SKM-1 (cell line): ENCODE results near the gene ARL3.
"Not testable (repeated sequence)": the region's sequence is repeated elsewhere in the genome, so short reads cannot be mapped to it uniquely, and the experiment has no call there.

Experiments used
- DNase-seq: peaks from one replicate; lab custom pipeline; 2025; ENCODE audit not compliant: unreplicated experiment; lab: John Stamatoyannopoulos, UW

ARL3 gene

DNA sequence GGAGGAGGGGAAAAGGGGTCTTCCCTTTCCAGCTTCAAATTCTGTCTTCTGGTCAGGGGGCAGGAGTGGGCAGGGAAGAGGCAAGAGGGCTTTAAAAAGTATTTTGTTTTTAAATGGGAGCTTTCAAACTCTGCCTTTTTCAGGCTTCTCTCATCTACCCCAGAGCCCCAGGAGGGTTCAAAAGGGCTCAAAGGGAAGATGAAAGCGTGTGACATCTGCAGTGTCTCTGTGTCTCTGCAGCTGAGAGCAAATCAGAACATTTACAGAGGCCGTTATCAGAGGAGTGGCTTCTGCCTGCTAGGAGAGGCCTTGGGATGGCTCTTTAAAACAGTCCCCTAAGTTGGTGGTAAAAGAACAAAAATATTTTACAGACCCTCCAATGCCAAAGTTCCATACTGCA is 39.6 kb downstream of the ARL3 start:
- DNase-seq = no peak

DNA sequence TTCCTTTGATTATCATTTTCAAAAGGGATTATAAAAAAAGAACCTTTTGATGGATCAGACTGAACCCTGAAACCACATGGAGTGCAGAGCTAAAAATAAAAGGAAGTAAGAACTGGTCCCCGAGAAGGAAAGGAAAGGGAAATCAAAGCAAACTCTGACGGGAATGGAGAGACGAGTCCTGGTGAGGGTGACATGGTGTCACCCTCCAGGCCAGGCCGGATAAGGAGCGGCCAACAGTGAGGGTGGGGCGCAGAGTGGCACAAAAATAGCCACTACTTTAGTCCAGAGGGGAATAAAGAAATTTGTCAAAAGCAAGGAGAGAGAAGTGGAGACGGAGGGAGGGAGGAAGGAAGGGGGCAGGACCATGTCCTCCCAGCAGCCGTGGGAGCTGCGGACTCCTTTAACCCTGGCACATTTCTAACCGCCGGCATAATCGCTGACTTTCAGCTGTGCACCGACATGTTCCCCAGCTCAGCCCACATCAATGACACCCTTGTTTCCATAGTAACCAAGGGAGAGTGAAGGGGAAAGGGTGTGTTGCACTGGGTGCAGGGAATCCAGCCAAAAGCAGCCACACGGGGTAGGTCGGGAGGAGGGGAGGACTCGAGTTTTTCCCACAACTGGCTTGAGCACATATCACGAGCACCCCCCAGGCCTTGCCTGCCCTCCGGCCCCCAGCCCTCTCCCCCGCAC is 40.2 kb downstream of the ARL3 start:
- no peak for DNase-seq

DNA sequence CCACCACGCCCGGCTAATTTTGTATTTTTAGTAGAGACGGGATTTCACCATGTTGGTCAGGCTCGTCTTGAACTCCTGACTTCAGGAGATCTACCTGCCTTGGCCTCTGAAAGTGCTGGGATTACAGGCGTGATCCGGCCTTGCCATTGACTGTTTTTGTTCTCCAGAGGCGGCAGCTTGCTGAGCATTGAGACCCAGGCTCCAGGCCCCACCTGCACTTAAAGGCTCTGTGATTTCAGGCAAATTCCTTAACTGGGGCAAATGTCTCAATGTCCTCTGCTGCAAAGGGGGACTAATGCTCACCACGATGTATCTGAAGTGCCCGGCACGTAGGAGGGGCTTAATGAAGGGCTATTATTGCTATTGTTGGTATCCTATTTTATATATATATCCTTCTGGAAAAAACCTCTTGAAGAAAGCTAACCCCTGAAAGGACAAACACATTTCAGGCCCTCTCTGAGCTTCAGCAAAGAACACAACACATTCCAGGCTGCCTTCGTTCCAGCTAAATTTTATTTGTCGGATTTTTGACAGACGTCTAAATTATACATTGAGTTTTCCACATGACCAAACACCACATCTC is 40.9 kb downstream of the ARL3 start:
- no peak for DNase-seq

DNA sequence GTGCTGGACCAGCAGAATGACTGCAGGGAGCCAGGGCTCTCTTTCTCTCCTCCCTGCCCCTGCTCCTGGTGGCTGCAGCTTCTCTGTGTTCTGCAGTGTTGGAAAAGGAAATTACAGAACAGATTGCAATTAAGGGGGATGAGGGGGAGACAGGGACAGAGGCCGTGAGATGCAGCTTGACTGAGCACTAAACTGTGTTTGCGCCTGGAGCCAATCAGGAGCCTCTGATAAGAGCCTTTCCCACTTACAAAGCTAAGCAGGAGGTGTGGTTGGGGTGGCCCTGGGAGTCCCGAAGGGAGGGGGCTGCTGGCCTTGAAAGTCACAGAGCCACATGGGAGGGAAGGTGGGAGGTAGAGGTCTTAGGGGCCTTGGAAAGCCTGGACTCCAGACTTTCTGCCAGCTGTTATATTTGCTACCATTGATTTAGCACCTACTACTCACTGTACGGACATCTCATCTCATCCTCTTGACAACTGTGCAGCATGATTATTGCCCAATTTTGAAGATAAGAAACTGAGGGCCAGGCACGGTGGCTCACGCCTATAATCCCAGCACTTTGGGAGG is 43.2 kb downstream of the ARL3 start:
- DNase-seq = no peak

DNA sequence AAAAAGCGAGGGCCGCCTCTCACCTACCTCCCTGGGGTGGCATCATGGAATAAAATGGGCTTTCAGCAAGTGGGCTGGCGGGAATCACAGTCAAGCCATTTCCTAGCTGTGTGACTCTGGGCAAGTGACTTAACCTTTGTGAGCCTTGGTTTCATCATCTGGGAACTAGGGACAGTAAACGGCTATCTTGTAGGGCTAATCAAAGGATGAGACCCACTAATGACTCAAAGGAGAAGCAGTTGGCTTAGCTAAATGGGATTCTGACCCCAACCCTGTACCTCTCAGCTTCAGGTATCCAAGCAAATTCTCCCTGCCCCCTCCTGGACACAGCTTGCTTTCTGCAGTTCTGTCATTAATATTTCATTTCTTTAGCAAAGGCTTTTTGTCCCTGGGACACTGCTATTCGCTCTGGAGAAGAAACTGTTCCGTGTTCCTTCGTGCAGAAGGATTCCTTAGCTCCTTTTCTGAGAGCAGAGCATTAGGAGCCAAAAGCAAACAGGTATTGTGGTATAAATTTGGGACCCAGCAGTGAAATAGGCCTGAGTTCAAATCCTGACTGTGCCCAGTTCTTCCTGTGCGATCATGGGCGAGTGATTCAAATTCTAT is 44.0 kb downstream of the ARL3 start:
- no peak for DNase-seq

DNA sequence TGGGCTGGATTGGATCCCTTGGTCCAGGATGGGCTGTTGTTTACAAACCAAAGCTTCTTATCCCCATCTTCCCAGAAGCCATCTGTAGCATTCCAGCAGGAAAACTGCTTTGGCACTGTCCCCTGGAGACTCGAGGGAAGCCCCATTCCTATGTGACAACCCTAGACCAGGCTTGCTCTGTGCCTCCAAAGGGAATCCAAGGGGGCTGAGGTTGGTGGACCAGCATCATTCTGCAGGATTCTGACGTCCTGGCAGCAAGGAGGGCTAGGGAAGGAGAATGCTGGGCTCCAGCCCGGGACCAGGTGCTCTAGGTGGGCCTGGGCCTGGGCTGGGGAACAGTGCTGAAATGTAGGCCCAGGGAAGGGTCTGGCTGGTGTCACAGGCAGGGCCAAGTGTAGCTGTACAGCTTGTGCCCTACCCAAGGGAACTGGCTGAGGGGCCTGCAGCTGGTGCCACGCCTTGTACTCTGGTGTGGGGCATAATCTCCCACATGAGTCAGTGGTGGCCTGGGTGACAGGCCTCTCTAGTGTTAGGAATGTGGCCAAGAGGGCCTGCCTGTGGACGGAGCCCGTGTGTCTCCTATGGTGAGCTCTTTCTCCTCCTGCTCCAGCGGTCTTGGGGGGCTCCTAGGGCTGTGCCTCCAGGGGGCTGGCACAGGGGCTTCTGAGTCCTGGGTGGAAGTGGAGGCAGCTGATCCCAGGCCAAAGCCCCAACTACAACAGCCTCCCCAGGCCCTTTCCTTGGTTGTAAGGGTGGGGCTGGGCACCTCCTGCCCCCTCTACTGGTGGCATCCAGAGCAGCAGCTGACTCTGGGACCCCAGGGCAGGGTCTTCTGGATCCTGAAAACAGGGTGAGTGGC is 44.8 kb downstream of the ARL3 start:
- DNase-seq = no peak

DNA sequence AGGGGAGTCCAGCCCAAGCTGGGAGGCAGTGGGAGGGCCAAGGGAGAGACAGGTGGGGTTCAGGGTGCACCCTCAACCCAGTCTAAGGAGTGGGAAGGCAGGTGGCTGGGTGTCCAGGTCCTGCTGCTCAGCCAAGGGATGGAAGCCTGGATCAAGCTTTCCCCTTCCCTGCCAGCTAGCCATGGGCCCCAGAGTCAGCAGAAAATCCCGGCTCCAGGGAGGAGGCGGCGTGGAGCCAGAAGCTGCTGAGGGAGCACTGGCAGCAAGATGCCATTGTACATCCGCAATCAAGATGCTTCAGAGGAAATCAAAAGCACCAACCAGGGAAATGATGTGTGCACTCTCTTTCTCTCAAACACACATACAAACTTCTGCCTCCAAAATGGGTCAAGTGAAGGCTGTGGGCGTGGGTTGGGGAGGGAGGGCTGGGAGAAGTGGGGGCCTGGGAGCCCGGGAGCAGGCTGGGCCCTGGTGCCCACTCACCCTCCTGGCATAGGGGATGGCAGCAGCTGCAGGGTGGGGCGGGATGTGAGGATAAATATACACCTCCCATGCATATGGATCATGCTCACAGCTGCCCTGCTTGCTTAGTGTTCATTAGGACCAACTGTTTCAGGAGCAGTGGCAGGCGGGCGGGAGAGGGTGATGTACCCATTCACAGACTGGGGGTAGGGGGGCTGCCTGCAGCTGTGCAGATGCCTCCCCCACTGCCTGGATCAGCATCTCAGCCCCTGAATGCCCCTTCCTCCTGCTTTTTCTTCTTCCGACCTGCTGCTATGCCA is 45.7 kb downstream of the ARL3 start:
- DNase-seq = no peak

DNA sequence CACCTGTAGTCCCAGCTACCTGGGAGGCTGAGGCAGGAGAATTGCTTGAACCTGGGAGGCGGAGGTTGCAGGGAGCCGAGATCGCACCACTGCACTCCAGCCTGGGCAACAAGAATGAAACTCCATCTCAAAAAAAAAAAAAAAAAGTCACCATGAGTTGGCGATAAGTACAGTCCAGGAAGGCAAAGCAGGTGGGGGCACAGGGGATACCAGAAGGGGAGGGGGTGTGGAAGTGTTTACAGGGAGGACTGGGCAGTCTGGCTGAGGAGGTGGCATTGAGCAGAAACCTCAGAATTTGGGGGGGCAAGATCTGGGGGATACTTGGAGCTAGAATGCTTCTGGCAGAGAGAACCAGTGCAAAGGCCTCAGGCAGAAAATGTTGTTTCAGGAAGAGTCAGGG is 46.8 kb downstream of the ARL3 start:
- not testable (repeated sequence) for DNase-seq

DNA sequence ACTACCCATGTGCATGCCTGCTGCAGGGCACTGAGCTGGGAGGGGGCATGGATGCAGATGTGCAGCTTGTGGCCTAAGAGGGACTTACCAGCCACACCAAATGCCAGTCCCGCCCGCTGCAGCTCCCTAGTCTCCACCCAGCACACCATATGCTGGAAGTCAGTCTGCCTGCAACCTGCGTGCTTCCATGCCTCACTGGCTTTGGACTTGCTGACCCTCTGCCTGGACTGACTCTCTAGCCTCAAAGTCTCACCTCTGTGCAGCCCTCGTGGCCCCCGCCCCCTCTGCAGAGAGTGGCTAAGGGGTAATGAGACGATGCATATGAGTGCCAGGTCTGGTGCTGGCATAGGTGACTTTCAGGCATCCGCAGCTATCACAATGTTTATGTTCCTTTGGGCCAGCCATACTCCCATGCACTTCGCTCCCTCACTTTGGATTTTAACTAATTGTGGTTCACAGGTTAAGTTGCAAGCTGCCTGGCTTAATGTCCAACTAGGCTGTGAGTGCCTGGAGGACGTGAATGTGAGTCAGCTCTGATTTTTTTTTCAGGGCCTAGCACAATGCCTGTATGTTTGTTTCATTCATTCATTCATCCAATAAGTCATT is 48.2 kb downstream of the ARL3 start:
- no peak for DNase-seq

DNA sequence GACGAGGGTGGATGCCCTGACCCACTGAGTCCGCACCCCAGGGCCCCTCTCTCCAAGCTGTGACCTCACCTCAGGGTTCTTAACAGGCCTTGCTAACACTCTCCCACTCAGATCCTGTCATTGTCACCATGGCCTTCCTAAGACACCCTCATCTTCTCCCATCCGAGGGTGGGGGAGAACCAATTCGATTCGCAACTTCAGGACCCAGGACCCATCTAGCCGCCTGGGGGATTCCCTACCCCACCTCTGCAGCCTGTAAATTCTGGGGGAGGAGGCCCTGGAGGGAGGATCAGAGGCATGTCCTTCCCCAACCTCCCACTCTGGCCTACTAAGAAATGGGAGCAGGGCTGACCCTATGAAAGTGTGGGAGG is 52.6 kb downstream of the ARL3 start:
- DNase-seq = no peak

DNA sequence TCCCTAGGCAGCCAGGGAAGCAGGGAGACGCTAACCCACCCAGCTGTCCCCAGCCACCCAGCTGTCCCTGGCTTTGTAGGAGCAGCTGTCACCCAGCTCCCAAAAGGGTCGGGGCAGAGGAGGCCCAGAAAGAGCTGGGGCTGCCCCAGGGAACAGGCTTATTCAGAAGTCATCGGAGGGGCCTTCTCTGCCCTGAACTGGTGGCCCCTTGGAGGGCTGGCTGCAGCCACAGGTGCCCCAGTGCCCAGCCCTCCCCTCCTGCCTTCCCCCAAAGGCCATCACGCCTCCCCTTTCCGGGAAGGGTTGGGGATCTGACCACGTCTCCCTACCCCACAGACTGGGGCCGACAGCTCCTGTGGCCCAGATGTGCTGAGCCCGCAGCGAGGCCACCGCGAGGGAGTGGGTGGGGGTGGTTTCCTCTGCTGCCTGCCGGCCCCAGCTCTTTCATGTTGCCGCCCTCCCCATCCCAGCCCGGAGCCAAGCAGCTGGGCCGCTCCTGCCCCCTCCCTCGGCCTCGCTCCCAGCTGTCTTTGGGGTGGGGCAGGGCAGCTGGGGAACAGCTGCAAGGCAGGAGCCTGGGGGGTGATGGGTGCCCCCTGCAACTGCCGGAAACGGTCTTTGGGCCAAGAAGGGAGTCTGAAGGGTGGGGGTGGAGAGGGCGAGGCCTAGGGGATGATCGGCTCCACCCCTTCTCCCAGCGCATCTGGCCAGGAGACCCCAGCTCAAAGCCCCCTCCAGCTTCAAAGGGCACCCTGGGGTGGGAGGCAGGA is 53.1 kb downstream of the ARL3 start:
- DNase-seq = no peak

DNA sequence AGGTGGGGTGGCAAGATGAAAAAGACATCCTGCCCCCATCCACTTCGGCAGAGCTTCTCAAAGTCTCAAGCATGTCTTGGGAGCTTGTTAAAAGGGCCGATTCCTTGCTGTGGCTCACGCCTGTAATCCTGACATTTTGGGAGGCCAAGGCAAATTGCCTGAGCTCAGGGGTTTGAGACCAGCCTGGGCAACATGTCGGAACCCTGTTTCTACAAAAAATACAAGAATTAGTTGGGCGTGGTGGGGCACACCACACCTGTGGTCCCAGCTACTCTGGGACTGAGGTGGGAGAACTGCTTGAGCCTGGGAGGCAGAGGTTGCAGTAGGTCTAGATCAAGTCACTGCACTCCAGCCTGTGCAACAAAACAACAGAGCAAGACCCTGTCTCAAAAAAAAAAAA is 55.4 kb downstream of the ARL3 start:
- DNase-seq = no peak

DNA sequence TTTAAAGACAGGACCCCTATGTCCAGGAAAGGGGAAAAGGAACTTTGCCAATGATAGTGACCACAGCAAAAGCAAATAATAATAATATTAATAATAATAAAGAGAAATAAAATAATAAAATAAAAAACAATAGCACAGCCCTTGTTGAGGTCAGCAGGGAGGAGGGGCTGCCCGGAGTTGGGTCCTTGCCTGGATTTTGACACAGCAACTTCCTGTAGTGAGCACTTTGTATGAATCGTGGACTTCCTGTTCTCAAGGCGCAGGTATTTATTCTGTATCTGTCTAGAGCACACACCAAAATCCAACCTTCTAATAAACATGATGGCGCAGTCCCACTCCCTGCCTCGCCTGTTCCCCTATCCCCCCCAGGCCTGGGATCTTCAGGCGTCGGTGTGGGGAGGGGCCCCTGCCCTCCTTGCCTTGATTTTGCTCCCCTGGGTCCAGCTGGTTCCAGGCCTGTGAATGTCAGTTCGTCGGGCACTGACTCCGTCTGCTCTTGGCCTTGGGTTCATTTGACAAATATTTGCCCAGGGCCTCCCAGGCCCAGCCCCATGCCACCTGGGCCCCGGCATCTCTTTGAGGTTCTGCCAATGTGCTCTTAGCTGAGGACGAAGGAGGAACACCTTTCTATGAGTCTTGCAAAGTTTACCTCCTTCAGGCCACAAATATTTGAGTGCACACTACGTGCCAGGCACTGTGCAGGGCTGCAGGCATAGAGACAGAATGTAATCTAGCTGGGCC is 56.0 kb downstream of the ARL3 start:
- no peak for DNase-seq

DNA sequence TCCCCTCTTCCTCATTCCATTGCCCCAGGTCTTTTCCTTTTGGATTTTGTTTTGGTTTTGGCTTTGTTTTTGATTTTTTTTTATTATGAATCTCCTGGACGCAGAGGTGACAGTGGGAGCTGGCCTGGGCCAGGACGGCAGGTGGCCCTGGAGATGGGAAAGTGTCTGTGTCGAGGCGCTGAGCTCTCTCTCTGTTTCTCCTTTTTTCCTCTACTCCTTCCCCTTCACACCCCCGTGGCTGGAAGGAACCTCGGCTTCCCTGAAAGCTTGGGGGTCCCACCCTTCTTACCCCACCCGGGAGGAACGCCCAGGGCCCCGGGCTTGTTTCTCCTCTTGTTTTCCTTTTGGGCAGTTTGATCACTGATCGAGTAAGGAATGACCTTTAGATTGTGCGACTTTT is 56.7 kb downstream of the ARL3 start:
- no peak for DNase-seq

DNA sequence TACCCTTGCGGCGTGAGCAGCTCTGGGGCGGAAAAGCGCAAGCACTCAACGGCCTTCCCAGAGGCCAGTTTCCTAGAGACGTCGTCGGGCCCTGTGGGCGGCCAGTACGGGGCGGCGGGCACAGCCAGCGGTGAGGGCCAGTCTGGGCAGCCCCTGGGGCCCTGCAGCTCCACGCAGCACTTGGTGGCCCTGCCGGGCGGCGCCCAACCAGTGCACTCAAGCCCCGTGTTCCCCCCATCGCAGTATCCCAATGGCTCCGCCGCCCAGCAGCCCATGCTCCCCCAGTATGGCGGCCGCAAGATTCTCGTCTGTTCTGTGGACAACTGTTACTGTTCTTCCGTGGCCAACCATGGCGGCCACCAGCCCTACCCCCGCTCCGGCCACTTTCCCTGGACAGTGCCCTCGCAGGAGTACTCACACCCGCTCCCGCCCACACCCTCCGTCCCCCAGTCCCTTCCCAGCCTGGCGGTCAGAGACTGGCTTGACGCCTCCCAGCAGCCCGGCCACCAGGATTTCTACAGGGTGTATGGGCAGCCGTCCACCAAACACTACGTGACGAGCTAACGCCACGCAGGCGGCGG is 57.3 kb downstream of the ARL3 start:
- DNase-seq = no peak

DNA sequence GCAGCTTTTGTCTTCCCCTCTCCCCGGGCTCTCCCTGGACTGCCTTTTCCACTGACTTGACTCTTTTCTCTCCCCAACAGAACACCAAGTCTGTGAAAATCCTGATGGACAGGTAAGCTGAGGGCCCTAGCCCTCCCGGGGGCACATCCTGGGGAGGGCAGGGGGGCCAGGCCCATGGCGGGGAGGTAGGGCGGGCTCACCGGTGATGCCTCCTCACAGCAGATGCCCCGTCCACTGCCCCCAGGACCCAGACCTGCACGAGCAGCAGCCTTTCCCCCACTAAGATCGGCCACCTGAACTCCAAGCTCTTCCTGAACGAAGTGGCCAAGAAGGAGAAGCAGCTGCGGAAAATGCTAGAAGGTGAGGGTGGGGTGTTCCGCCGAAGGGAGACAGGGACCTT is 58.2 kb downstream of the ARL3 start:
- no peak for DNase-seq

DNA sequence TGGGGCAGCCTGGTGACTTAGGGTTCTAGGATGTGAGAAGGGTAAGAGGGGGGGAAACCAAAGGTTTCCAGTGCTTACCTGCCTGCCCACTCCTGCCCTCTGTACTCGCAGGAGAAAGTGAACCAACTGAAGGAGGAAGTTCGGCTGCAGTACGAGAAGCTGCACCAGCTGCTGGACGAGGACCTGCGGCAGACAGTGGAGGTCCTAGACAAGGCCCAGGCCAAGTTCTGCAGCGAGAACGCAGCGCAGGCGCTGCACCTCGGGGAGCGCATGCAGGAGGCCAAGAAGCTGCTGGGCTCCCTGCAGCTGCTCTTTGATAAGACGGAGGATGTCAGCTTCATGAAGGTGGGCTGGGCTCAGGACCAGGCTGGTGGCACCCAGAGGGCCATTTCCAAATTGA is 59.2 kb downstream of the ARL3 start:
- no peak for DNase-seq

DNA sequence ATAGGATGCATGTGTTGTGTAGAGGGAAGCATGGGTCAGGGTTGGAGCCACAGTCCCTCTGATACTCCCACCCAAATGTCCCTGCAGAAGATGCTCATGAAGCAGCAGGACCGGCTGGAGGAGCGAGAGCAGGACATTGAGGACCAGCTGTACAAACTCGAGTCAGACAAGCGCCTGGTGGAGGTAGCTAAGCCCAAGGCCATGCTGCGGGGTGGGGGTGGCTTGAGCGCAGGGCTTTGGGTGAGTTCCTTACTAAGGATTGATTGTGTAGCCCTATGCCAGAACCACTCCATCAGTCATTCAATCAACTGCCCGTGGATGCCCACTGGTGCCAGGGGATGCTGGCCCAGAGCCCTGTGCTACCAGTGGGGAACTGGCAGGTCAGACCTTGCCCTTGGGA is 59.6 kb downstream of the ARL3 start:
- no peak for DNase-seq

DNA sequence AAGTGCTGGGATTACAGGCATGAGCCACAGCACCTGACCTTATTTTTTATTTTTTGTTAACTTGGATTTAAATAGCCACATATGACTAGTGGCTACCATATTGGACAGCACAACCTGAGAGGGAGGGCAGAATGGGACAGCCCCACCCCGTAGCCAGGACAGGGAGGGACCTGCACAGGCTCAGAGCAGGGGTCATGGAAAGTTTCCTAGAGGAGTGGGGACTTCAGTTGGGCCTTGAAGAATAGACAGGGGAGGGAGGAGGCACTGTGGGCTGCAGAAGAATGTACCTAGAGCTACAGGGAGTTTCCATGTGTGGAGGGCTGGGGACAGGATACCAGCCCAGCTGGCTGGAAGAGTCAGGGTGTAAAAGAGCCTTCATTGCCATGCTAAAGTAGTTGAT is 61.1 kb downstream of the ARL3 start:
- DNase-seq = no peak
